Fibroblast of mammary gland (primary cell): ENCODE measurements around the gene ANKDD1B.

Source experiments
- DNase-seq: peaks from one replicate; pipeline ENCODE4 v3.0.0-alpha.2; 2010; ENCODE audit warnings: low read depth
- H3K4me3 ChIP-seq: 2 replicates; pipeline ENCODE4 v1.5.1; 2011; ENCODE audit warnings: low read depth, mild to moderate bottlenecking, low read length, moderate library complexity; ENCODE audit not compliant: control insufficient read depth
- TF ChIP-seq, protein P1 (sequence below): conservative IDR thresholded peaks from 2 replicates; pipeline ENCODE4 v1.5.1; 2011; ENCODE audit warnings: low read depth, low read length, inconsistent platforms; ENCODE audit not compliant: control insufficient read depth, insufficient read depth

ANKDD1B gene

DNA sequence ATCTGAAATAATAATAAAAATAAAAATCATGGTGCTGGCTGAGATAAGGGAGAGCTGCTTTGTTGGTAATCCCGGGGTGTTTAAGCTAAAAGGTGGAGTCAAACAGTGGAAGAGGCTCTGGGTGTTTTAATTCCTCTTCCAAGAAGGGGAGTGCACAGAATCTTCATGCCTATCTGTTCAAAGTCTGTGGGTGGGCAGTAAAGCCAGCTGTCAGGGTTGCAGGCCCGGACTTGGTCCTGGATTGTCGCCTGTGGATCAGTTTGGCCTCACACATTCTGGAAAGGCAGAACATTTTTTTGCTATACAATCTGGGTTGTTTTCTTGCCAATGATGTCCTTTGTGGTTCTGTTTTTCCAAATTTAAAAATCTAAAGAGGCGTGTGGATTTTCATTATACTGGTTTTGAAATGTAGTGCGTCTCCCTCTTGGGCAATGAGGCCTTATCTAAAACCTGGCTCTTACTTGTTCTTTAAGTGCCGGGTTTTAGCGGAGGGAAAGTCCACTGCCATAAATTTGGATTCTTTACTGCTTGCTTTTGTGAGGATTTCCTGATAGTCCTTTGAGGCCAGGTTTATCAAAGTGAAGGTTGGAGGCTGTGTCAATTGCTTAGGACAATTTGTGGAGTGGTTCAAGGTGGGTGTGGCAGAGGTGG is 5.8 kb downstream of the ANKDD1B start:
- TF ChIP-seq, protein P1, sequence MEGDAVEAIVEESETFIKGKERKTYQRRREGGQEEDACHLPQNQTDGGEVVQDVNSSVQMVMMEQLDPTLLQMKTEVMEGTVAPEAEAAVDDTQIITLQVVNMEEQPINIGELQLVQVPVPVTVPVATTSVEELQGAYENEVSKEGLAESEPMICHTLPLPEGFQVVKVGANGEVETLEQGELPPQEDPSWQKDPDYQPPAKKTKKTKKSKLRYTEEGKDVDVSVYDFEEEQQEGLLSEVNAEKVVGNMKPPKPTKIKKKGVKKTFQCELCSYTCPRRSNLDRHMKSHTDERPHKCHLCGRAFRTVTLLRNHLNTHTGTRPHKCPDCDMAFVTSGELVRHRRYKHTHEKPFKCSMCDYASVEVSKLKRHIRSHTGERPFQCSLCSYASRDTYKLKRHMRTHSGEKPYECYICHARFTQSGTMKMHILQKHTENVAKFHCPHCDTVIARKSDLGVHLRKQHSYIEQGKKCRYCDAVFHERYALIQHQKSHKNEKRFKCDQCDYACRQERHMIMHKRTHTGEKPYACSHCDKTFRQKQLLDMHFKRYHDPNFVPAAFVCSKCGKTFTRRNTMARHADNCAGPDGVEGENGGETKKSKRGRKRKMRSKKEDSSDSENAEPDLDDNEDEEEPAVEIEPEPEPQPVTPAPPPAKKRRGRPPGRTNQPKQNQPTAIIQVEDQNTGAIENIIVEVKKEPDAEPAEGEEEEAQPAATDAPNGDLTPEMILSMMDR = no peak

DNA sequence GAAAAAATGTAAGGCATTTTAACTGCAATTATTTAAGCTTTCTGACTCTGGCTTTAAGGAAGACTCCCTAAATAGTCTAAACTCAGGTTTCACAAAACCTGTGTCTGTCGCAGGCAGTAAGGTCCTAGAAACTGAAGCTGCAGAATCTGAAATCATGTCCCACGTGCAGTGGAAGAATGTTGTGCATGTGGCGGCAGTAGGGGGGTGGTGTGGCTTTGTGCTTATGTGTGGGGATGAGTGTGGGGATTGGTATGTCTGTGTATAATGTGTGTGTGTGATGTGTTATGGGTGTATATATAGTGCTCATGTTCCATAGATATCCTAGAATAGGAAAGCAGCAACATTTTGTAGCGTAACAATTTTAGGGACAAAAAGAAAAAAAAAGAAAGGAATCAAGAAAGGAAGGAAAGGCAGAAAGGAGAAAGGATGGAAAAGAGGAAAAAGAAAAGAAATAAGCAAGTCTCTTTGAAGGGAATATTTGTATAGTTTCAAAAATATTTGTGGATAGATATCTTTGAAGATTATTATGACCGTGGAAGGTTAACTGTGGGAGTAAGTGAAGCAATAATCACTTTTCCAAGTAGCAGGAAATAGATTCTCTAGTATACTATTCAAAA is 6.6 kb downstream of the ANKDD1B start:
- DNase-seq = no peak
- H3K4me3 ChIP-seq = no peak overlapping the region
- TF ChIP-seq, protein P1 = no peak

More for the DNA sequence above, 5.8 kb downstream of the ANKDD1B start:
- no peak for DNase-seq
- no peak overlapping the region for H3K4me3 ChIP-seq

DNA sequence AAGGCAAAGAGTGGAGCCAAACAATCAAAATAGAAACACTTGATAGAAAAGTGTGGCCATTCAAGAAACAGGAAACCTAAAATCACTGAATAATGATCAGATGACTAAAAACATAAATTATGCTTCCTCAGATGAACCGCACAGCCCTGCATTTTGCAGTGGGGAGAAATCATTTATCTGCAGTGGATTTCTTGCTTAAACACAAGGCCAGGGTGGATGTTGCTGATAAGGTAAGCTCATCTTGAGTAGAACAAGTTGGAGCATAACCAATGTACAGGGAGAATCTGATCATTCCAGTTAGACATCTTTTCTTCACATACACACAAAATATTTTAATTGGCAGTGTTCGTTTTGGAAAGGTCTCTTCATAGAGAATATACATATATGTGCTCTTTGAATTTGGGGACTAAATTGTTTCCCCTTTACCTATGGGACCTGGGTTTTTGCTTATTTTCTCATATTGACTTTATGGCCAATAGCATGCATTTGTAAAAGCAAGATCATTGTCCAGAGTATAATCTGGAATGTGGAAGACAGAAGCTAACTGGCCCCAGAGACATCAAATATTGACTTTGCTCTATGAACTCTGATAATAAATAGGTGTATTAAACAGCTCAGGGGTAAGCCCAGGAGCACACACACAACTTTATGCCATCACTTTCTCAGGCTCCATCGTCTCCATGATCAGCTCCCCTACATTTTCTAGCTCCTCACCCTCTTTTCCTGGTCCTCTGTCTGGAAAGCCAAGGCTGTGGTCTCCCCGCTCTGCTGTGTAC is 9.1 kb downstream of the ANKDD1B start:
- TF ChIP-seq, protein P1 = no peak
- DNase-seq = no peak
- H3K4me3 ChIP-seq = no peak overlapping the region

DNA sequence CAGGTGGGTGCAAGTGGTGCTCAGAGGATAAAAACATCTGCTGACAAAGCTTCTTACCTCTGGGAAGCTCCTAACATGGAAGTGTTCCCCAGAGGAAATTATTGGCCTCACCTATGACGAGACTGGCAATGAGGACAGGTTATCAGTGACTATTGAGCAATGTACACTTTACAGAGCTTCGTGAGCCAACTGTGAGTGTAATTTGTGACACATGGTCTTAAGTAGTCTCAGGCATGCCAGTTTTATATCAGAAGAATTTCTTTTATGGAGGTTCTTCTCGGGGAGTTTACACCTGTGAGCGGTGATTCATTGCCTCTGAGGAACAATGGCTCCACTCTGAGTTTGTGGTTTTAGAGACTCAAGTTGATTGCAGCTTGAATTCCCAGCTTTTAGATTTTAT is 11.3 kb downstream of the ANKDD1B start:
- TF ChIP-seq, protein P1 = no peak
- no peak for DNase-seq

DNA sequence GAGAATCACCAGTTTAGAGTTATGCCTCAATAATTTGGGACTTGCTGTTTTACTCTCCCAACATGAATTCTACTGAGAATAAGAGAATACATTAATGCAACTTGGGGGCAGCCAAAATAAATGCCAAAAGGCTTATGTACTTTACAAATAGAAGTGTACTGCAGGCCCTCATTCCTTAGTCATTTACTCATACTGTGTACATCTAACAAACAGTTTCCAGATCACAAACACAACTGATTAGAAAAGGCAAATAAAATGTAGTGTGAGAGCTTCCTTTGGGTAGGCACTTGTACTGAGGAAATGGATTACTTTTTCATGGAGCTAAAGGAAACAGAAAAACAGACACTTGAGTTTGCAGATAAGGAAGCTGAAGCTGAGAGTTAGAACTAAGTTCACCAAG is 12.6 kb downstream of the ANKDD1B start:
- no peak overlapping the region for H3K4me3 ChIP-seq
- TF ChIP-seq, protein P1 = no peak
- peak; percentile 12 for DNase-seq

More for the DNA sequence above, 11.3 kb downstream of the ANKDD1B start:
- no peak overlapping the region for H3K4me3 ChIP-seq

DNA sequence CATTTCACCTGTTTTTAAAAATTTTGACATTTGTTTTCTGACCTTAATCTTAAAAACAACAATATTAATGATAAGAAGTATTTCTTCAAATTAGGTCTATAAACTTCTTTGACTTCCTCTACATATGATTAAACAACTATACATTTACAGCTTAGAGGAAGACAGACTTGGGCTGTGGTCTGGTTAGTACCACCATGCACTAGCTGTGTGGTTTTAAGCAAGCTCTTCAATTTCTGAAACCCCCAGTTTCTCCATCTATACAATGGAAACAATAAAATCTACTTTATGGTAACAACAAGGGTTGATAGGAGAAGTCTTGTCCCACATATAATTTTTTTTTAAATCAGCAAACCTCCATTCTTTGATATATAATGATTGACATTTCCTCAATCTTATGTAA is 15.7 kb downstream of the ANKDD1B start:
- no peak overlapping the region for H3K4me3 ChIP-seq
- DNase-seq = no peak
- TF ChIP-seq, protein P1 = no peak
